ENCODE data around the gene ZNF41.
A peak's percentile ranks its signal among the peaks of the same experiment; 100 is the strongest.

ZNF41 gene

DNA sequence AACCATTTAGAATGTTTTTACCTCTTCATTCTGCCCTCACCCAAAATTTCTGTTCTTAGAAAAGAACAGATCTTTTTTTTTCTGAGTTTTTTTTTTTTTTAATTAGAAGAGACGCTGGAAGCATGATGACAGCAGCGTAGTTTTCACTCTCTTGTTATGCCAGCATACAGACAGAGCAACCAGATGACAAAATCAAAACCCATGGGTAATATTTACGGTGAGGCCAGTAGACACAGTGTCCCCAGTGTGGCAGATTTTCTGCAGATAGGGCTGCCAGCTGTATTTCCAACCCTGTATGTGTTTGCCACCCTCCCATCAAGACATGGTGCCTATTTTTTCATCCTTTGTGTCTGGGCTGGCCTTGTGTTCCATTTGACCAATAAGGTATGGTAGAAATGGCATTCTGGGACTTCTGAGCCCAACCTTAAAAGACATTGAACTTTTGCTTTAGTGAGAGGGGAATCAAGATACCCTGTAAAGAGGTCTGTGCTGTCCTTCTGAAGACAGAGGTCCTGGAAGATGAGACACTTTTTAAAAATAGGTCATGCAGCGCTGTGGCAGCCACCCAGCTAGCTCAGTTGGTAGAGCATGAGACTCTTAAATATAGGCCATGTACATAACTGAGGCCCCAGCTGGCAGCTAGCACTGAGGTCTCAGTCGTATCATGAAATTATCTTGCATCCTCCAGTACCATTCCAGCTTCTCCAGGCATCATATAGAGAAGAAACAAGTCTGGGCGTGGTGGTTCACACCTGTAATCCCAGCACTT, 6.7 kb upstream of the ZNF41 start:
- no peak for DNase-seq

DNA sequence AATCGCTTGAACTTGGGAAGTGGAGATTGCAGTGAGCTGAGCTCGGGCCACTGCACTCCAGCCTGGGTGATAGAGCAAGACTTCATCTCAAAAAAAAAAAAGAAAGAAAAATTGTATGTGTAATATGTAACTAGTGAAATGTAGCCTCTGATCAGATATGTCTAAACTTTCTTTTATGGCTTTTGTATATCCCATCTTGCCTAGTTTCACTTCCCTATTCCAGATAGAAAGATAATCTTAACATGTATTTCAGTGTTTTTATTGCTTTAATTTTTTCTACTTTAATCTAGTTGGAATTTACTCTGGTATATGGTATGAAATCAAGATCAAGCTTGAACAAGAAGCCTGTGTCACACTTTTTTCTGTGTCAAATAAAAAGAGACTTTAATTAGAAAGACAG, 1.9 kb upstream of the ZNF41 start:
- no peak for DNase-seq

DNA sequence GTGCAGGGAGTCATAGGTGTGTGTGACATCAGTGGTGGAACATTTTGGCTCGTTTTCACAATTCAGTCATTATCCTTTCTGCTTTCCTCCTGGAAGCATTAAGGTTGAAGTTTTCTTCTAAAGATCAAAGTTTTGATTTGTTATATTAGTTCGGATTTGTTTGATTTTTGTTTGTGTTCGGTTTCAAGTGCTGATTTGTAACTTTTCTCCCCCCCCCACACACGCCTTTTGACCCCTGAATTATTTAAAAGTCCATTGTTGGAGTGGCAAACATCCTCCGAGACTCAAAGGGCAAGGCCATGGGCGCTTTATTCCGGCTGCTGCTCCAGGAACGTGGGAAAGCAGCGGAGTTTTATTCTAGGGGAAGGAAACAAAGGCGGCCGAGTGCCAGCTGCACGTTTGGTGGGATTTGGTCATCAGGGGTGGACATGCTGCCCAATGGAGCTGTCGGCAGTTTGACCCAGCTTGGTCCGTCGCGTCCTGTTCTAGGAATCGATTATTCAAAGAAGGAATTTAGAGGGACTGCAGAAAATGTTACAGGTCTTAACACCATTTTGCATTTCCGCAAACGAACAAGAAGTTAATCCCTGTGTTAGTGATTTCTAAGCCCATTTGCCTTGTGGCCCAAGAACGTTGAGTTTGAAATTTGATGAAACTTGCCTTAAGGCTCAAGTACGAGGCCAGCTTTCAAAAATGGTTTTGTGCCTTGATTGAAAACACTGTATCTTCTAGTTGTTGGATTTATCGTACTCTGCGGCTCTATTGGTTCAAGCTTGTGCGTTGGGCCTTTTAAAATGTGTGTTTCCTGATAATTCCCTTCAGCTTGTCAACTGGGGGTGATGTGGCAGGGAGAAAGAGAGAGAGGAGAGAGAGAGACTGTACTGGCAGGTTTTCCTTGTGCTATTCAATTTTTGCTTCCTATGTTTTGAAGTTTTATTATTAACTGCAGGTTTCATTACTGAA, 565 bp upstream of the ZNF41 start:
- no peak for DNase-seq

DNA sequence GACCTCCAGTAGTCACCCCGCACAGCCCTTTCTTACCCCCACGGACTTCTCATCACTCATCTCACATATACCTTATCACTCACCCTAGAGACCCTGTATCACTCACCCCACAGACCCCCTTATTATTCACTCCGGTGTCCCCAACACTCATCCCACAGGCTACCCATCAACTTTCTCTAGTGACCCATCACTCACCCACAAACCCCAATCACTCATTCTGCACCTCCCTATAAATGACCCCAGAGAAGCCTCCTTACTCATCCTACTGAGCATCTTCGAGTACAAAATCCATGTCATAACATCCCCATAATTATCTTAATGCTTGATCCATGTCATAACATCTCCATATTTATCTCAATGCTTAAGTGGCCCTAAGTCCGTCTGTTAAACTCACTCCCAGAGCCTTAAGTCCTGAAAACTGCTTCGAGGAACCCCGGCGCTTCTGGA, 934 bp downstream of the ZNF41 start:
- DNase-seq: no peak

DNA sequence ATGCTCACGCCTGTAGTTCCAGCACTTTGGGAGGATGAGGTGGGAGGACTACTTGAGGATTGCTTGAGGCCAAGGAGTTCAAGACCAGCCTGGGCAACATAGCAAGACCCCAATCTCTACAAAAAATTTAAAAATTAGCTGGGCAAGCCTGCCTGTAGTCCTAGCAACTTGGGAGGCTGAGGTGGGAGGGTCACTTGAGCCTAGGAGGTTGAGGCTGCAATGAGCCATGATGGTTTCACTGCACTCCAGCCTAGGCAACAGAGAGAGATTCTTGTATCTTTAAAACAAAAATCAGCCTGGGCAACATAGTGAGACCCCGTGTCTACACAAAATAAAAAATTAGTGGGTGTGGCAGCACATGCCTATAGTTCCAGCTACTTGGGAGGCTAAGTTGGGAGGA, 1.9 kb downstream of the ZNF41 start:
- DNase-seq: no peak

DNA sequence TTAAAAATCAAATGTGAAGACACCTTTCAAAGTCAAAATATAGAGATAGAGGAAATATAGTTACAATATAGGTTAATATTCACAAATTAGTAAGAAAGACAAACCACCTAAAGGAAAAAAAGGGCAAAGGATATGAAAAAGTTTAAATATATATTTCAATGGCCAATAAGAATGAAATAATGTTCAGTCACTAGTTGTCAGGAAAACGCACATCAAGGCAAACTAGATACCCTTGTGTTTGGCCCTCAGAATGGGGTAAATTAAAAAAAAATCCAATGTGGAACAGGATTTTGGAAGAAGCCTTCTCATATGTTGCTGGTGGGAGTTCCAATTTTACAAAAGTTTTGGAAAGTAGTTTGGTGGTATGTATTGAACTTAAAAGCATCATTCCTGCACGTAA, 2.4 kb downstream of the ZNF41 start:
- no peak for DNase-seq

DNA sequence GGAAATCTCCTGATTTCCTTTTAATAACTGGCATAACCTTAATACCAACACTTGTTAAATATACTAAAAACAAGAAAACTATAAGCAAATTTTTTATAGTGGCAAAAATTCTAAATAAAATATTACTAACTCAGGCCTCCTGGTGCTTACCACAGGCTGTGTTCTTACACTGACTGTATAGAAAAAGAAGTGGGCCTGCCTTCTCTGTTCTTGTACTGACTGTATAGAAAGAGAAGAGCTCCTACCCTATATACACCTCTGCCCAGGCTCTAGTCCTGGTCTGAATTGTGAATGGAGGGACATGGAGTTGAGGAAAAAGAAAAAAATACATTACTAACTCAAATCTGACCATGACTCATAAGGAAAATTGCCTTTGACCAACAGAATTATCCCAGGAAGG, 7.5 kb downstream of the ZNF41 start:
- no peak for DNase-seq

DNA sequence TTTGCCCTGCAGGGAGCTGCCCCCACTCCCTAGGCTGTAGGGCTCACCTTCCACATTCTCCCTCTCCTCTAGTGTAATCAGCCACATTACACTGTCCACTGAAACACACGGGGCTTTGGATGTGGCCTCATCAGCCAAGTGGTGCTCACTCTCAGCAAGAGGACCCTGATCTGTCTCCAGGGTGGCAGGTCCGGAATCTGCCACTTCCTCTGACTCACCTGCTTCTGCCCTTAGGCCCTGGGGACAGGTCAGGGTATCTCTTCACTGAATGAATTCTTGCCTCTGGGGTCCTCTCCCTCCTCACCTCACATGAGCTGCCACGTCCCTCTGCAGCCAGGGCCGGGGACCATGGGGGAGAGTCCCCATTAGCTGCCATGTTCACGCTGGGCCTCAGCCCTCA, 15.9 kb downstream of the ZNF41 start:
- no peak for DNase-seq

DNA sequence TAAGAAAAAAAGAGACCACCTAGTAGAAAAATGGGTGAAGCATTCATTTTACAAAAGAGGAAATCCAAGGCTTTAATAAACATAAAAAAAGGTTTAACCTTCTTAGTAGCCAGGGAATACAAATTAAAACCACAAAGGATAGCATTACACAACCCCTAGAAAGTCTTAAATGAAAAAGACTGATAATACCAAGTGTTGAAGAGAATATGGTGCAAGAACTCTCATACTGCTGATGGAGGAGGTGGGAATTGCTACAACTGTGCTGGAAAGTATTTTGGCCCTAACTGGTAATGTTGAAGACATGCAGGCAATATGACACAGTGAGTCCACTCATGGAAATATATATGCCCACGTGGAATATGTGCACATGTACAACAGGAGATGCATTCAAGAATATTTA, 22.5 kb downstream of the ZNF41 start:
- no peak for DNase-seq

DNA sequence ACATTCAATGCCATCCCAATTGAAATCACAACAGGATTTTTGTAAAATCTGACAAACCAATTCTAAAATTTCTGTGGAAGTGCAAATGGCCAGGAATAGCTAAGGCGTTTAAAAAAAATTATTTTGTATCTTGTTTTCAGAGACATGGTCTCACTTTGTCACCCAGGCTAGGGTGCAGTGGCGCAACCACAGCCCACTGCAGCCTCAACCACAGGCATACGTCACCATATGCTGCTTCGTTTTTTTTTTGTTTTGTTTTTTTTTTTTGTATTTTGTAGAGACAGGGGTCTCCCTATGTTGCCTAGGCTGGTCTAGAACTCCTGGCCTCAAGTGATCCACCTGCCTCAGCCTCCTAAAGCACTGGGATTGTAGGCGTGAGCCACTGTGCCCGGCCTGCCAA, 24.5 kb downstream of the ZNF41 start:
- peak; percentile 19 for DNase-seq

DNA sequence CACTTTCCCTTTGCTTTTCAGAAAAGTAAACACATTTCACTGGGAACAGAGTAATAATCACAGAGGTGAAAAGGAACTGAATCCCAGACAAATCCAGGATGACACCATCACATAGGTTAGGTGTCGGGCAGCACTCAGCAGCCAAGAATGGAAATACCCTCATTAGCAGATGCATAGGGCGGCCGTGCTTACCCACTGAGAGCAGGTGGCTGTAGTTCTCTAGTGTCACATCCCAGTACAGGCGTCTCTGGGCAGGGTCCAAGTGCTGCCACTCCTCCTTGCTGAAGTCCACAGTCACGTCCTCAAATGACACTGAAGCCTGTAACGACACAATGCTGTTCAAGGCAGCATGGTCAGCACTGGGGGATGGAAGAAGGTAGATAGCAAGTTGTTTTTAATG, 26.9 kb downstream of the ZNF41 start:
- DNase-seq: no peak

DNA sequence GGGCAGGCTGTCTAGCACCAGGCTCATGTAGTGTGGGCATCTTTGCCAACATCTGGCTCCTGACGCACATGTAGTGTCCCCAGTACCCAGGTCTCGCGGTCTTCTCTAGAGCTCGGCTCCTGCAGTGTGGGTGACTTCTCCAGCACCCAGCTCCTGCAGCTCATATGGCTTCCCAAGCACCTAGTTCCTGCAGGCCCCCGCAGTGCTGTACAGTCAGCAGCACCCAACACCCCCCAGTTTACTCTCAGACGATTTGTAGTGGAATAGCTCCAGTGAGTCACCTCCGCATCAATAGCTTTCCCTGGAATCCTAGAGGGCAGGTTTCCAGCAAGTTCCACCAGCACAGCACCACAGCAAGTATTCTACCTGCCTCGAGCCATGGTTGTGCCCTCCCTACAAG, 30.9 kb downstream of the ZNF41 start:
- DNase-seq: no peak

DNA sequence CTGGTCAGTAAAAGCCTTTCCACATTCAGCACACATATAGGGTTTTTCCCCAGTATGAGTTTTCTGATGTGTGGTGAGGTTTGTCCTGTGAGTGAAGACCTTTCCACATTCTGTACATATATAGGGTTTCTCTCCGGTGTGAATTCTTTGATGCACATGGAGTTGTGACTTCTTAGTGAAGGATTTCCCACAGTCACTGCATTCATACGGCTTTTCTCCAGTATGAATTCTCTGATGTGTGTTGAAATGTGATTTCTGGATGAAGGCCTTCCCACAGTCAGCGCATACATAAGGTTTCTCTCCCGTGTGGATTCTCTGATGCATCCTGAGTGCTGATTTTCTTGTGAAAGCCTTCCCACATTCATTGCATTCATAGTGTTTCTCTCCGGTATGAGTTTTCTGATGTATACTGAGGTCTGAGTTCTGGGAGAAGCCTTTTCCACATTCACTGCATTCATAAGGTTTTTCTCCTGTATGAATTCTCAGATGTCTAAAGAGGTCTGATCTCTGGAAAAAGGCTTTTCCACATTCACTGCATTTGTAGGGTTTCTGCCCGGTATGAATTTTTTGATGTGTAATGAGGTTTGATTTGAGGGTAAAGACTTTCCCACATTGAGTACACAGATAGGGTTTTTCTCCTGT, 34.7 kb downstream of the ZNF41 start:
- DNase-seq: no peak

DNA sequence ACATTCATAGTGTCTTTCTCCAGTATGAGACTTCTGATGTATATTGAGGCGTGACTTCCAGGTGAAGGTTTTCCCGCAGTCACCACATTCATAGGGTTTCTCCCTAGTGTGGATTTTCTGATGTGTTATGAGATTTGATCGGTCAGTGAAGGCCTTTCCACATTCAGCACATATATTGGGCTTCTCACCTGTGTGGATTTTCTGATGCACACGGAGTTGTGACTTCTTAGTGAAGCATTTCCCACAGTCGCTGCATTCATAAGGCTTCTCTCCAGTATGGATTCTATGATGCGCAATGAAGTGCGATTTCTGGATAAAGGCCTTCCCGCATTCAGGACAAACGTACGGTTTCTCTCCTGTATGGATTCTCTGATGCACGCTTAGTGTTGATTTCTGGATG, 35.4 kb downstream of the ZNF41 start:
- no peak for DNase-seq

DNA sequence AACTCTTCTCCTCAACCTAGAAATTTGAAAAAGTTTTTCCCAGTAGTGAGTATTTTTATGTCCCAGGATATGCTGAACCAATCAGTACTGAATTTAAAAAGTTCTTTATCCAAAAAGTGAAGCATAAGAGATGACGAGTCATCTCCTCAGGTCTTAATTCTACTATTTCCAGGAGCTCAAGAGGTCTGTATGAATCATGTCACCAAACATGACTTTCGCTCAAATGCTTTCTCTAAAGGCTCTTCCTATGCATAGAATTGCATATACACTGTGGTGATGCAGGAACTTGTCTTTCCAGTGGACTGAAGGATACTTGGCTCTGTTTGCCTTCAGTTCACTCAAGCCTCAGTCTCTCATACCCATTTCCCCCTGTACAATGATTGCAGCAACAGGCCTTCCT, 36.1 kb downstream of the ZNF41 start:
- DNase-seq: no peak

DNA sequence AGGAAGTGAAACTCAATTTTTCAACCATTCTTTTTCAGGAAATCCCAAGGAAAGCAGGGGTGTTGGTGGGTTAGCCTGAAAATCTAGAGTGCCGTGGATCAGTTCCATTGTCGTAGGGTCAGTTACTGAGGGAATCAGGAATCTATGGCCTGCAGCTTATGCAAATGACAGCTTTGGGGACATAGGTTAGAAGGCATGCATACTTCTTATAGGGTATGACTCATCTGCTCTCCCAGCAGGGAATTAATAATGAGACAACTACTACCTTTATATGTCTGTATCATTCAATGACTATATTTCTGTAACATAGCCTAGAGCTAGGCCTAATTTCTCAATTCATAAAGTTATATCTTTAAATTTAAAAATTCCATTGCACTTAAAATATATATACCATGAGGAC, 36.6 kb downstream of the ZNF41 start:
- DNase-seq: no peak

DNA sequence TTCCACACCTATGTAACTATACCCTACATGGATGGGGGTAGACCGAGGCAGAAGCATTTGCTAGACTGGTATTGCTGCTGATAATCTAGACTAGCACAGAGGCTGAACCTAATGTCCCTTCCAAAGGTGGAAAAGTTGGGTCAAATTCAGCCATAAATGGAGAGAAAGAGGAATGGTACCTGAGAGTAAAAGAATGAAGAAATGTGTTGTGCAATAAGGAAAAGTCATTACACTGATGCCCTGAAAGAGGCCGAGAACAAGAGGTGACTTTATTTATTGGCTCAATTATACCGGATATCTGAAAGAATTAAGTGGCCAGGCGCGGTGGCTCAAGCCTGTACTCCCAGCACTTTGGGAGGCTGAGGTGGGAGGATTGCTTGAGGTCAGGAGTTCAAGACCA, 52.1 kb downstream of the ZNF41 start:
- DNase-seq: no peak

DNA sequence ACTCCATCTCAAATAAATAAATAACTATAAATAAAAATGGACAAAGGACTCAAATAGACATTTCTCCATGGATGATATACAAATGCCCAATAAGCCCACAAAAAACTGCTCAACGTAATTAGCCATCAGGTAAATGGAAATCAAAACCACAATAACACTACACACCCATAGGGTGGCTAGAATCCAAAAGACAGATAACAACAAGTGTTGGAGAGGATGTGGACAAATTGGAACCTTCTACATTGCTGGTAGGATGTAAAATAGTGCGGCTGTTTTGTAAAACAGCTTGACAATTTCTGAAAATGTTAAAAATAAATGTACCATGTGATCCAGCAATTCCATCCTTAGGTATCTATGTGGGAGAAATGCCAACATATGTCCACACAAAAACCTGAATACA, 60.6 kb downstream of the ZNF41 start:
- no peak for DNase-seq

DNA sequence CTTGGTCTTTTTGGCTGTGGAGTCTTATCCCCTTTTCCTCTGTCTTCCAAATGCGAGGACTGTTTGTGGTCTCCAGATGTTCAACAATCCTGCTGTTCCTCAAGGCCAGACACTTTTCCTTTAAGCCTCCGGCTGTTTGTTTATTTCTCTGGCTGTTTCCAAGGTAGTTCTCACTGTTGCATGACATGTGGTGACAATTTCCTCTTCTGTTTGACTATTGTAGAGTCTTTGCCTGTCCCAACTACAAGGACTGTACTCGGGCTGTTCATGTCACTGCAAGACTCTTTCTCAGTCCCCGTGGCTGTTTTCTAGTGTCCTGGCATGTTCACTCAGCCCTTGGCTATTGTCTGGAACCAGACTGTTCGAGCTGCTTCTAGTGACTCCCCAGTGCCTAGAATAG, 62.1 kb downstream of the ZNF41 start:
- DNase-seq: no peak

DNA sequence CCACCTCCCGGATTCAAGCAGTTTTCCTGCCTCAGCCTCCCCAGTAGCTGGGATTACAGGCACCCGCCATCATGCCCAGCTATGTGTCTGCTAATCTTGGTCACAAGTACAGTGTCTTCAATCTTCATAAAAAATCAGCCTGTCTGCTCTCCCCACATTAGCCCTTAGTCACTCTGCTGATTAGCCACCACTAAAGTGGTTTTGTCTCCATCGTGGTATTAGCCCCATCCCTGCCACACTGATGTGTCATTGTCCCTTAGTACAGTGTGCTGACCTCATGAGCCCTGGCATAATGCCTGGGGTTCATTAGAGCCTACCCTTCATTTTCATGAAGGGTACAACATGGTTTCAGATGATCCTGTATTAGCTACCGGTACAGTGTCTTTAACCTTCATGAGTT, 62.8 kb downstream of the ZNF41 start:
- DNase-seq: no peak

DNA sequence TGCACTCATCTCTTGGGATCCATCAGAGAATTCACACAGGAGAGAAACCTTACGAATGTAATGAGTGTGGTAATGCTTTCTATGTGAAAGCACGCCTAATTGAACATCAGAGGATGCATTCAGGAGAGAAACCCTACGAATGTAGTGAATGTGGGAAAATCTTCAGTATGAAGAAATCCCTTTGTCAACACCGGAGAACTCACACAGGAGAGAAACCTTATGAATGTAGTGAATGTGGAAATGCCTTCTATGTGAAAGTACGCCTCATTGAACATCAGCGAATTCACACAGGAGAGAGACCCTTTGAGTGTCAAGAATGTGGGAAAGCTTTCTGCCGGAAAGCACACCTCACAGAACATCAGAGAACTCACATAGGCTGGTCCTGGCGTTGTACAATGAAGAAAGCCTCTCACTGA, 69.8 kb downstream of the ZNF41 start:
- DNase-seq: no peak

All from activated CD8-positive, alpha-beta memory T cell treated with anti-CD3 and anti-CD28 coated beads, Interleukin-2, amount 50 U/mL, for 4 hours (primary cell).